ENCODE data around the gene MEGF9. TPM values are rescaled to one million over a fixed set of nuclear protein-coding genes. Genes with fewer than 3 reads are reported as not detected.

MEGF9 gene
- total and polyA plus RNA-seq, 7 donors, result 2.0 to 12.7 (median 7.2) TPM

DNA sequence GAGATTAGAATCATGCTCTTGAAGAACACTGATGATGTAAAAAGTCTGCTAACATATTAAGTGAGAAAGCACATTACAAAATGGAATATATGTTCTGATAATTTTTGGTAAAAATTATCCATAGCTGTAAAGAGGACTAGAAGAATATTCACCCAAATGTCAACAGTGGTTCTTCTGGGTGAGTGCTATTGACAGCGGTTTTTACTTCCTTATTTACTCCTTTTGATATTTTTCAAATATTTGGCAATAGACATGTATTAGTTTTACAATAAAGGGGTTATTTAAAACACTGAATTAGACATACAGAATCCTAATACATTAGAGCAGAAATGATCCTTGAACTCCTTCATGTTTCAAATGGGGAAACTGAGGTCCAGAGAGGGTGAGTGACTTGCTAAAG is 26.9 kb upstream of the MEGF9 start:
- no peaks in the 10 kb centered on the region for H3K27me3 ChIP-seq (ENCODE audit: insufficient read depth in 3 of 3, low read length in 2 of 3)
- TF ChIP-seq, protein P1, sequence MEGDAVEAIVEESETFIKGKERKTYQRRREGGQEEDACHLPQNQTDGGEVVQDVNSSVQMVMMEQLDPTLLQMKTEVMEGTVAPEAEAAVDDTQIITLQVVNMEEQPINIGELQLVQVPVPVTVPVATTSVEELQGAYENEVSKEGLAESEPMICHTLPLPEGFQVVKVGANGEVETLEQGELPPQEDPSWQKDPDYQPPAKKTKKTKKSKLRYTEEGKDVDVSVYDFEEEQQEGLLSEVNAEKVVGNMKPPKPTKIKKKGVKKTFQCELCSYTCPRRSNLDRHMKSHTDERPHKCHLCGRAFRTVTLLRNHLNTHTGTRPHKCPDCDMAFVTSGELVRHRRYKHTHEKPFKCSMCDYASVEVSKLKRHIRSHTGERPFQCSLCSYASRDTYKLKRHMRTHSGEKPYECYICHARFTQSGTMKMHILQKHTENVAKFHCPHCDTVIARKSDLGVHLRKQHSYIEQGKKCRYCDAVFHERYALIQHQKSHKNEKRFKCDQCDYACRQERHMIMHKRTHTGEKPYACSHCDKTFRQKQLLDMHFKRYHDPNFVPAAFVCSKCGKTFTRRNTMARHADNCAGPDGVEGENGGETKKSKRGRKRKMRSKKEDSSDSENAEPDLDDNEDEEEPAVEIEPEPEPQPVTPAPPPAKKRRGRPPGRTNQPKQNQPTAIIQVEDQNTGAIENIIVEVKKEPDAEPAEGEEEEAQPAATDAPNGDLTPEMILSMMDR (IDR thresholded peaks at IDR 0.05), result no peak
- H3K4me1 ChIP-seq, result no peaks in the 10 kb centered on the region
- no peak overlapping the region for H3K4me3 ChIP-seq
- intact Hi-C loops (cut with DNase I), result no loop called here
- ATAC-seq (no peak), DNase-seq (no peak)
- H3K36me3 ChIP-seq (ENCODE audit: insufficient read depth in 1 of 2, low read depth in 1 of 2), result no peaks in the 10 kb centered on the region
- no peaks in the 10 kb centered on the region for H3K9me3 ChIP-seq
- WGBS, 3 donors, result 79 to 84% (median 80%) methylated on average over 1 of the region's 1 CpG
- no peak overlapping the region for H3K27ac ChIP-seq

DNA sequence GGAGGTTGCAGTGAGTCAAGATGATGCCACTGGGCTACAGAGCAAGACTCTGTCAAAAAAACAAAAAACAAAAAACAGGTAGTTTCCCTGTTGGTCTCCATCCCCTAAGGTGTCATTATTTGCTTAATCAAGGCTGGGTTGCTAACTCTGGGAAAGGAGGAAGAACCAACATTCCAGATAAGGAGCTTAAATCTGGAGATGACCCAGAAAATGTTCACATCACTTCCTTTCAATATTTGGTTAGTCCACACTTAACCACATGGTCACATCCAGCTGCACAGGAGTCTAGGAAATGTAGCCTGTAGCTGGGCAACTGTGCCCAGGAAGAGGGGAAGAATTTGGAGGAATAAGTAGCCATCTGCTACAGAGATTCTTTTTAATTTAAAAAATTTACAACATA is 25.9 kb upstream of the MEGF9 start:
- ATAC-seq, result no peak
- no peaks in the 10 kb centered on the region for H3K36me3 ChIP-seq (ENCODE audit: insufficient read depth in 1 of 2, low read depth in 1 of 2)
- no peak for DNase-seq
- intact Hi-C loops (cut with DNase I), result no loop called here
- no peak overlapping the region for H3K27ac ChIP-seq
- H3K9me3 ChIP-seq, result no peaks in the 10 kb centered on the region
- H3K27me3 ChIP-seq (ENCODE audit: insufficient read depth in 3 of 3, low read length in 2 of 3), result no peaks in the 10 kb centered on the region
- H3K4me1 ChIP-seq, result no peaks in the 10 kb centered on the region
- H3K4me3 ChIP-seq, result no peak overlapping the region
- TF ChIP-seq, protein P1 (IDR thresholded peaks at IDR 0.05), result no peak

DNA sequence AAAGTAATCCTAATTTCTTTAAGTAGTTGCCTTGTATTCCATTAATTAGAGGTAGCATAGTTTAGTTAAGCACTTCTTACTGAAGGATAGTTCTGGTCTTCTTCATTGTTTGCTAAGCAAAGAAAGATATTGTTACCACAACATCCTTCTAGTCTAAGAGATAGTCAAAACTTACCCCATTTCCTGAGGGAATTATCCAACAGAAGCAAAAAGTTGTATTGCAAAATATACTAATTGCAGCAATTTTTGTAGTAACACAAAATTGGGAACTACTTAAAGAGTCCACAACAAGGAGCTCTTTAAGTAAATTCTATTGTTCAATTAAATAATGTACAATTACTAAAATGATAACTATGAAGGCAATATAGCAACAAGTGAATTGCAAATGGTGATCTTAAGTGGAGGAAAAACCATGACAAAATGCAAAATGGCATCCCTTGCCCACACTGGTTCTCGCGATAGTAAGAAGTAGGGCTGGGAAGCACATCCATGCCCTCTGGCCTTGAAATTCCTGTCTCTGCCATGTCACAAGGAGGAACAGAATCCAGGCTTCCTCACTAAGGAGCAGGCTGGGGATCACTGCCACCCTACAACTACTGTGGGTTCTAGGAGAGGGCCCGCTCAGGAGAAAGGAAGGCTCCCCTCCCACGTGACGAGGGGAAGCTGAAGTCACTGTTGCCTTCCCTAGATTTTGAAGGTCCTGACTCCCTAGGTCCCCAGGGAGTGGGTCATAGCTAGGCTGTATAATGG is 23.3 kb upstream of the MEGF9 start:
- ATAC-seq, result no peak
- no peak overlapping the region for H3K4me3 ChIP-seq
- no peaks in the 10 kb centered on the region for H3K9me3 ChIP-seq
- no peaks in the 10 kb centered on the region for H3K4me1 ChIP-seq
- H3K27me3 ChIP-seq (ENCODE audit: insufficient read depth in 3 of 3, low read length in 2 of 3), result no peaks in the 10 kb centered on the region
- intact Hi-C loops (cut with DNase I), result no loop called here
- H3K36me3 ChIP-seq (ENCODE audit: insufficient read depth in 1 of 2, low read depth in 1 of 2), result no peaks in the 10 kb centered on the region
- 89 to 97% (median 92%) methylated on average over 5 of the region's 5 CpGs for WGBS, 3 donors
- TF ChIP-seq, protein P1 (IDR thresholded peaks at IDR 0.05), result no peak
- no peak overlapping the region for H3K27ac ChIP-seq
- DNase-seq, result no peak

DNA sequence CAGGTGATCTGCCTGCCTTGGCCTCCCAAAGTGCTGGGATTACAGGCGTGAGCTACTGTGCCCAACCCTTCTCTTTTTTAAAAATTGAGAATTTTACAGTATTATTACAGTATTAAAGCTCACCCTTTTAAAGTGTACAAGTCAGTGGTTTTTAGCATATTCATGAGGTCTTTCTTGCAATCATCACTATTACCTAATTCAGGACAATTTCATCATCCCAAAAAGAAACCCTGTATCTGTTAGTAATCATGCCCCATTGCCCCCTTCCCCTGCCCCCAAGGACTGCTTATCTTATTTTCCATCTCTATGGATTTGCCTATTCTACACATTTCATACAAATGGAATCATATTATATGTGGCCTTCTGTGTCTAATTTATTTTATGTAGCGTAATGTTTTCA is 22.6 kb upstream of the MEGF9 start:
- ATAC-seq, result no peak
- Histone ChIP-seq H3K27me3 (ENCODE audit: insufficient read depth in 3 of 3, low read length in 2 of 3) (no peaks in the 10 kb centered on the region), H3K4me1 (no peaks in the 10 kb centered on the region), H3K9me3 (no peaks in the 10 kb centered on the region), H3K27ac (no peak overlapping the region), H3K36me3 (ENCODE audit: insufficient read depth in 1 of 2, low read depth in 1 of 2) (no peaks in the 10 kb centered on the region), H3K4me3 (no peak overlapping the region)
- TF ChIP-seq, protein P1 (IDR thresholded peaks at IDR 0.05), result no peak
- intact Hi-C loops (cut with DNase I), result no loop called here
- WGBS, 3 donors, result 85 to 90% (median 88%) methylated on average over 2 of the region's 2 CpGs
- no peak for DNase-seq

Measured in psoas muscle (tissue), 8 donors.